IMR-90 (cell line): ENCODE measurements around the gene DPPA3. TPM values are rescaled to one million over a fixed set of nuclear protein-coding genes. Genes with fewer than 3 reads are reported as not detected.

Experiments
- ATAC-seq: fragments of 200-7000 bp; cut with Tn5 transposase; 2 replicates; pipeline ENCODE4 v1.9.1; 2020; ENCODE audit warnings: low read depth, mild to moderate bottlenecking, moderate library complexity
- BruUV-seq: library from RNA; stranded (reverse); fragments of 400-500 nt; replicated peaks from 2 replicates; lab custom pipeline; 2021; lab: Mats Ljungman, UMichigan
- CTCF ChIA-PET: fragments of 300-600 bp; formaldehyde crosslinking; extraction: SDS; loops from one replicate; lab custom pipeline; 2021; ENCODE audit warnings: antibody characterized with exemption; lab: Yijun Ruan, JAX
- POLR2A ChIA-PET: fragments of 300-600 bp; sonication (Branson Sonifier 250); formaldehyde crosslinking; loops from one replicate; lab custom pipeline; 2022; ENCODE audit warnings: antibody characterized with exemption; ENCODE audit not compliant: unreplicated experiment; lab: Charles Lee
- DNase-seq: peaks from one replicate; pipeline ENCODE4 v3.0.0; 2013
- H2AFZ ChIP-seq: replicated peaks from 2 replicates; pipeline ENCODE3; 2013; ENCODE audit warnings: low read length, mild to moderate bottlenecking; ENCODE audit not compliant: poor library complexity
- H2AK5ac ChIP-seq: 2 replicates; pipeline ENCODE4 v1.6.1; 2013; ENCODE audit warnings: low read depth, low read length, inconsistent platforms
- H2AK9ac ChIP-seq: replicated peaks from 2 replicates; pipeline ENCODE3; 2013; ENCODE audit warnings: mild to moderate bottlenecking, low read depth, low read length, moderate library complexity; ENCODE audit not compliant: poor library complexity
- H2BK120ac ChIP-seq: 2 replicates; pipeline ENCODE4 v1.6.1; 2013; ENCODE audit warnings: low read depth, low read length, inconsistent platforms
- H2BK15ac ChIP-seq: 3 replicates; pipeline ENCODE4 v1.6.1; 2013; ENCODE audit warnings: low read depth, low read length, inconsistent platforms
- H2BK20ac ChIP-seq: 2 replicates; pipeline ENCODE4 v1.6.1; 2013; ENCODE audit warnings: low read depth, mild to moderate bottlenecking, inconsistent platforms, low read length, moderate library complexity
- H2BK5ac ChIP-seq: 2 replicates; pipeline ENCODE4 v1.6.1; 2013; ENCODE audit warnings: mild to moderate bottlenecking, low read depth, low read length, inconsistent platforms; ENCODE audit not compliant: poor library complexity, severe bottlenecking
- H3K14ac ChIP-seq: replicated peaks from 2 replicates; pipeline ENCODE4 v1.6.1; 2013; ENCODE audit warnings: low read depth, low read length, inconsistent platforms
- H3K18ac ChIP-seq: 2 replicates; pipeline ENCODE4 v1.6.1; 2013; ENCODE audit warnings: low read depth, low read length, control low read depth
- H3K23ac ChIP-seq: 2 replicates; pipeline ENCODE4 v1.6.1; 2013; ENCODE audit warnings: low read depth, low read length, inconsistent platforms
- H3K27ac ChIP-seq: 2 replicates; pipeline ENCODE4 v1.5.1; 2013; ENCODE audit warnings: mild to moderate bottlenecking, control low read depth, low read length; ENCODE audit not compliant: insufficient read depth
- H3K27me3 ChIP-seq: 2 replicates; pipeline ENCODE4 v1.6.1; 2013; ENCODE audit warnings: low read length; ENCODE audit not compliant: control insufficient read depth, insufficient read depth
- H3K36me3 ChIP-seq: 2 replicates; pipeline ENCODE4 v1.6.1; 2013; ENCODE audit warnings: low read length, mixed read lengths; ENCODE audit not compliant: control insufficient read depth, insufficient read depth
- H3K4ac ChIP-seq: 2 replicates; pipeline ENCODE4 v1.6.1; 2013; ENCODE audit warnings: low read depth, low read length, inconsistent platforms
- H3K4me1 ChIP-seq: 2 replicates; pipeline ENCODE4 v1.6.1; 2013; ENCODE audit warnings: low read length, mixed read lengths; ENCODE audit not compliant: control insufficient read depth, insufficient read depth
- H3K4me2 ChIP-seq: 2 replicates; pipeline ENCODE4 v1.6.1; 2013; ENCODE audit warnings: low read depth, mild to moderate bottlenecking, control low read depth, low read length, moderate library complexity
- H3K4me3 ChIP-seq: 2 replicates; pipeline ENCODE4 v1.5.1; 2013; ENCODE audit warnings: low read depth, mild to moderate bottlenecking, control low read depth, low read length, moderate library complexity; ENCODE audit not compliant: insufficient read depth
- H3K56ac ChIP-seq: 2 replicates; pipeline ENCODE4 v1.6.1; 2013; ENCODE audit warnings: low read length, inconsistent platforms; ENCODE audit not compliant: insufficient read depth; ENCODE audit errors: extremely low read depth
- H3K79me1 ChIP-seq, 2 experiments: 2 replicates each; pipeline ENCODE4 v1.6.1; 2013; ENCODE audit warnings: low read length in 2 of 2, inconsistent platforms in 1 of 2, low read depth in 1 of 2
- H3K9ac ChIP-seq: 2 replicates; pipeline ENCODE4 v1.6.1; 2013; ENCODE audit warnings: low read depth, low read length, control low read depth
- H3K9me1 ChIP-seq: 2 replicates; pipeline ENCODE4 v1.6.1; 2013; ENCODE audit warnings: low read length, inconsistent platforms; ENCODE audit not compliant: insufficient read depth
- H3K9me3 ChIP-seq: 2 replicates; pipeline ENCODE4 v1.6.1; 2013; ENCODE audit warnings: low read length; ENCODE audit not compliant: control insufficient read depth, insufficient read depth
- H4K20me1 ChIP-seq: 2 replicates; pipeline ENCODE4 v1.6.1; 2013; ENCODE audit warnings: low read length, inconsistent platforms; ENCODE audit not compliant: insufficient read depth
- H4K5ac ChIP-seq: 2 replicates; pipeline ENCODE4 v1.6.1; 2013; ENCODE audit warnings: mild to moderate bottlenecking, low read depth, low read length, control low read depth
- H4K8ac ChIP-seq, 2 experiments: 2 replicates each; pipeline ENCODE4 v1.6.1; 2013; ENCODE audit warnings: low read depth in 2 of 2, low read length in 2 of 2, control low read depth in 1 of 2, inconsistent platforms in 1 of 2
- H4K91ac ChIP-seq: 2 replicates; pipeline ENCODE4 v1.6.1; 2013; ENCODE audit warnings: low read depth, low read length, inconsistent platforms; ENCODE audit not compliant: insufficient read depth
- BHLHE40 ChIP-seq: fragments of 150-350 bp; IDR thresholded peaks from 2 replicates; pipeline ENCODE4 v1.6.1; 2016; ENCODE audit warnings: mild to moderate bottlenecking, low read depth, low read length
- CEBPB ChIP-seq: IDR thresholded peaks from 2 replicates; pipeline ENCODE4 v1.6.1; 2012; ENCODE audit warnings: low read depth, low read length, improper control_type of control experiment
- CHD1 ChIP-seq: IDR thresholded peaks from 2 replicates; pipeline ENCODE4 v1.6.1; 2012; ENCODE audit warnings: low read depth, low read length, improper control_type of control experiment
- CTCF ChIP-seq: conservative IDR thresholded peaks from 2 replicates; pipeline ENCODE4 v1.5.1; 2012; ENCODE audit warnings: mild to moderate bottlenecking, low read depth, low read length, improper control_type of control experiment
- FOS ChIP-seq: fragments of 150-350 bp; IDR thresholded peaks from 2 replicates; pipeline ENCODE4 v1.6.1; 2016; ENCODE audit warnings: low read depth, low read length
- MAZ ChIP-seq: IDR thresholded peaks from 2 replicates; pipeline ENCODE4 v1.6.1; 2012; ENCODE audit warnings: low read depth, mild to moderate bottlenecking, low read length, improper control_type of control experiment, moderate library complexity, borderline replicate concordance
- RFX5 ChIP-seq: IDR thresholded peaks from 2 replicates; pipeline ENCODE4 v1.8.0; 2012; ENCODE audit warnings: low read depth, mild to moderate bottlenecking, low read length, moderate library complexity
- SMC3 ChIP-seq: fragments of 150-350 bp; IDR thresholded peaks from 2 replicates; pipeline ENCODE4 v1.6.1; 2016; ENCODE audit warnings: low read depth, mild to moderate bottlenecking, antibody characterized with exemption, low read length, moderate library complexity
- USF2 ChIP-seq: fragments of 150-350 bp; IDR thresholded peaks from 2 replicates; pipeline ENCODE4 v1.6.1; 2017; ENCODE audit warnings: mild to moderate bottlenecking, antibody characterized with exemption, low read length, low read depth
- WGBS, 2 experiments: methylation state at CpG; one replicate each; pipeline versions ENCODE4 v1.1.5 to v1.1.7; 2013; ENCODE audit warnings: missing lambda C conversion rate in 2 of 2; ENCODE audit not compliant: insufficient read length in 1 of 2; ENCODE audit errors: extremely low coverage in 2 of 2; 5-methylcytosine and 5-hydroxymethylcytosine counted together
- dilution Hi-C: fragments of 300-500 bp; cut with HindIII; formaldehyde crosslinking; loops from one replicate; pipeline ENCODE4 v1.14.3; 2018; ENCODE audit warnings: low sequenced_read_pairs; ENCODE audit not compliant: unreplicated experiment
- in situ Hi-C: fragments of 300-500 bp; cut with MboI; formaldehyde crosslinking; loops from 3 replicates; pipeline ENCODE4 v1.14.3; 2019; ENCODE audit warnings: low sequenced_read_pairs, inconsistent platforms, mixed read lengths
- intact Hi-C: fragments of 100-400 bp; cut with micrococcal nuclease; formaldehyde crosslinking; loops from 2 replicates; pipeline ENCODE4 v1.10.0; 2022
- polyA plus RNA-seq, 3 experiments: library from polyadenylated mRNA; depleted of rRNA; stranded (reverse); fragments of >200 nt; gene quantifications; 2 replicates each; pipeline ENCODE4 v1.2.3, GENCODE V29; 2012; ENCODE audit warnings: low replicate concordance in 1 of 3
- total RNA-seq: library from RNA; depleted of rRNA; stranded (reverse); fragments of >200 nt; gene quantifications from 2 replicates; pipeline ENCODE4 v1.2.3, GENCODE V29; 2012

Gene DPPA3
- total and polyA plus RNA-seq, 2 of the 4 experiments (the other 2 are of a cell fraction), result not detected

- Histone ChIP-seq H3K27ac (no peak overlapping the region), H2BK120ac (no peak overlapping the region), H3K9me1 (no peaks in the 10 kb centered on the region), H3K4me2 (no peak overlapping the region), H2BK20ac (no peak overlapping the region), H3K4me3 (no peak overlapping the region), H4K91ac (no peak overlapping the region), H3K14ac (no peak overlapping the region), H4K5ac (no peak overlapping the region), H2AK5ac (no peak overlapping the region), H3K27me3 (no peaks in the 10 kb centered on the region), H3K36me3 (no peaks in the 10 kb centered on the region), H3K18ac (no peak overlapping the region), H3K9me3 (peaks cover 8% of the 10 kb centered on the region), H2BK5ac (no peak overlapping the region), H3K9ac (no peak overlapping the region), H2BK15ac (no peak overlapping the region), H2AK9ac (no peak overlapping the region), H4K20me1 (no peaks in the 10 kb centered on the region), H2AFZ (no peak overlapping the region), H4K8ac (no peak overlapping the region), H3K4me1 (no peaks in the 10 kb centered on the region), H3K4ac (no peak overlapping the region), H3K56ac (no peak overlapping the region), H3K23ac (no peak overlapping the region), H3K79me1 (no peaks in the 10 kb centered on the region)
- ChIA-PET POLR2A (no interaction called here), CTCF (no interaction called here)
- DNase-seq (no peak), ATAC-seq (no peak)
- no TSS peak for BruUV-seq
- in situ Hi-C loops (no loop called here), intact Hi-C loops (no loop called here), dilution Hi-C loops (no loop called here)
- no peak for TF ChIP-seq CHD1
- TF ChIP-seq SMC3, result no peak
- TF ChIP-seq CEBPB, result no peak
- no peak for TF ChIP-seq FOS
- TF ChIP-seq RFX5, result no peak
- TF ChIP-seq MAZ, result no peak
- no peak for TF ChIP-seq BHLHE40
- no peak for TF ChIP-seq USF2
- no peak for TF ChIP-seq CTCF
- 0% methylated on average over 1 of the region's 4 CpGs; no CpG with 5 or more reads in 1 of the 2 experiments for WGBS, 2 experiments
These were observed 37.6 kb downstream of the DPPA3 start for GRCh38 chr12:7748852-7749251.
